ENCODE results near the gene UNCX. TPM values are rescaled to one million over a fixed set of nuclear protein-coding genes. Genes with fewer than 3 reads are reported as not detected.
"Not testable (repeated sequence)": the region's sequence is repeated elsewhere in the genome, so short reads cannot be mapped to it uniquely, and the experiment has no call there.

UNCX gene
- total RNA-seq, 2 experiments from 2014 or later, result not detected

- CTCF ChIA-PET, result no interaction called here
- POLR2A ChIA-PET, result interaction anchor here (0.5 kb wide), 1 partner anchor 533 kb away, joined by 4 read pairs; no protein-coding TSS in a partner anchor
- DNase-seq (no peak), ATAC-seq (no peak)
- Mint-ChIP-seq H3K9me3 (ENCODE audit: low read depth) (no peaks in the 10 kb centered on the region), H3K4me3 (no peak overlapping the region), H3K36me3 (ENCODE audit: low read depth) (no peaks in the 10 kb centered on the region), H3K27me3 (peaks cover 5% of the 10 kb centered on the region), H3K4me1 (no peaks in the 10 kb centered on the region), H3K27ac (no peak overlapping the region)
- intact Hi-C loops (cut with DNase I, micrococcal nuclease), result no loop called here
Measured at GRCh38 chr7:1201916-1202315, 30.8 kb upstream of the UNCX start.

- H3K4me3 Mint-ChIP-seq; H3K27ac Mint-ChIP-seq; POLR2A ChIA-PET; DNase-seq; H3K36me3 Mint-ChIP-seq (ENCODE audit: low read depth); H3K4me1 Mint-ChIP-seq; ATAC-seq; CTCF ChIA-PET; intact Hi-C loops (cut with DNase I, micrococcal nuclease); H3K9me3 Mint-ChIP-seq (ENCODE audit: low read depth); H3K27me3 Mint-ChIP-seq: not testable (repeated sequence)
Measured at GRCh38 chr7:1202914-1203313, 29.8 kb upstream of the UNCX start.

GRCh38 chr7:1204460-1205140 lies 28.1 kb upstream of the UNCX start:
- no peaks in the 10 kb centered on the region for H3K4me1 Mint-ChIP-seq
- ATAC-seq (no peak), DNase-seq (no peak)
- ChIA-PET CTCF (interaction anchor here (1.5 kb wide), 1 partner anchor 26 kb away, joined by 3 read pairs; no protein-coding TSS in a partner anchor), POLR2A (no interaction called here)
- peaks cover 10% of the 10 kb centered on the region for H3K27me3 Mint-ChIP-seq
- intact Hi-C loops (cut with DNase I, micrococcal nuclease), result no loop called here
- no peak overlapping the region for H3K27ac Mint-ChIP-seq
- no peaks in the 10 kb centered on the region for H3K9me3 Mint-ChIP-seq (ENCODE audit: low read depth)
- no peaks in the 10 kb centered on the region for H3K36me3 Mint-ChIP-seq (ENCODE audit: low read depth)
- H3K4me3 Mint-ChIP-seq, result no peak overlapping the region

- CTCF ChIA-PET, result interaction anchor here (0.6 to 1.5 kb wide), 2 partner anchors 27 to 227 kb away, joined by 3 read pairs; no protein-coding TSS in a partner anchor
- H3K27ac Mint-ChIP-seq; POLR2A ChIA-PET; H3K9me3 Mint-ChIP-seq (ENCODE audit: low read depth); H3K36me3 Mint-ChIP-seq (ENCODE audit: low read depth); intact Hi-C loops (cut with DNase I, micrococcal nuclease); H3K4me3 Mint-ChIP-seq; DNase-seq; H3K4me1 Mint-ChIP-seq; ATAC-seq: not testable (repeated sequence)
- H3K27me3 Mint-ChIP-seq, result peaks cover 11% of the 10 kb centered on the region
Measured at GRCh38 chr7:1205742-1206141, 26.9 kb upstream of the UNCX start.

- H3K36me3 Mint-ChIP-seq (ENCODE audit: low read depth), result no peaks in the 10 kb centered on the region
- no peak overlapping the region for H3K27ac Mint-ChIP-seq
- no peak overlapping the region for H3K4me3 Mint-ChIP-seq
- no peaks in the 10 kb centered on the region for H3K9me3 Mint-ChIP-seq (ENCODE audit: low read depth)
- intact Hi-C loops (cut with DNase I, micrococcal nuclease), result no loop called here
- DNase-seq (no peak), ATAC-seq (no peak)
- ChIA-PET CTCF (no interaction called here), POLR2A (no interaction called here)
- H3K27me3 Mint-ChIP-seq, result peaks cover 18% of the 10 kb centered on the region
- H3K4me1 Mint-ChIP-seq, result no peaks in the 10 kb centered on the region
Measured at GRCh38 chr7:1209097-1209496, 23.6 kb upstream of the UNCX start.

GRCh38 chr7:1210321-1210978 lies 22.2 kb upstream of the UNCX start:
- Mint-ChIP-seq H3K4me1 (no peaks in the 10 kb centered on the region), H3K36me3 (ENCODE audit: low read depth) (no peaks in the 10 kb centered on the region), H3K27ac (no peak overlapping the region), H3K9me3 (ENCODE audit: low read depth) (no peaks in the 10 kb centered on the region), H3K4me3 (no peak overlapping the region), H3K27me3 (peaks cover 18% of the 10 kb centered on the region)
- ChIA-PET POLR2A (no interaction called here), CTCF (no interaction called here)
- intact Hi-C loops (cut with DNase I, micrococcal nuclease), result no loop called here
- ATAC-seq, result no peak
- no peak for DNase-seq

GRCh38 chr7:1210979-1211608 lies 21.6 kb upstream of the UNCX start:
- DNase-seq (no peak), ATAC-seq (no peak)
- H3K27ac Mint-ChIP-seq, result no peak overlapping the region
- intact Hi-C loops (cut with DNase I, micrococcal nuclease), result no loop called here
- no peak overlapping the region for H3K4me3 Mint-ChIP-seq
- POLR2A ChIA-PET, result no interaction called here
- no peaks in the 10 kb centered on the region for H3K36me3 Mint-ChIP-seq (ENCODE audit: low read depth)
- CTCF ChIA-PET, result no interaction called here
- peaks cover 22% of the 10 kb centered on the region for H3K27me3 Mint-ChIP-seq
- no peaks in the 10 kb centered on the region for H3K4me1 Mint-ChIP-seq
- H3K9me3 Mint-ChIP-seq (ENCODE audit: low read depth), result no peaks in the 10 kb centered on the region

- Mint-ChIP-seq H3K27ac (no peak overlapping the region), H3K9me3 (ENCODE audit: low read depth) (no peaks in the 10 kb centered on the region), H3K4me1 (no peaks in the 10 kb centered on the region), H3K27me3 (peaks cover 22% of the 10 kb centered on the region), H3K36me3 (ENCODE audit: low read depth) (no peaks in the 10 kb centered on the region), H3K4me3 (no peak overlapping the region)
- intact Hi-C loops (cut with DNase I, micrococcal nuclease), result no loop called here
- ChIA-PET CTCF (no interaction called here), POLR2A (no interaction called here)
- DNase-seq, result no peak
- ATAC-seq, result no peak
Measured at GRCh38 chr7:1211611-1212010, 21.1 kb upstream of the UNCX start.

- POLR2A ChIA-PET; H3K27ac Mint-ChIP-seq; CTCF ChIA-PET; H3K4me1 Mint-ChIP-seq; intact Hi-C loops (cut with DNase I, micrococcal nuclease); H3K36me3 Mint-ChIP-seq (ENCODE audit: low read depth); DNase-seq; H3K4me3 Mint-ChIP-seq; ATAC-seq; H3K9me3 Mint-ChIP-seq (ENCODE audit: low read depth): not testable (repeated sequence)
- H3K27me3 Mint-ChIP-seq, result peaks cover 24% of the 10 kb centered on the region
Measured at GRCh38 chr7:1212025-1212424, 20.6 kb upstream of the UNCX start.

GRCh38 chr7:1214516-1214915 lies 18.2 kb upstream of the UNCX start:
- H3K9me3 Mint-ChIP-seq (ENCODE audit: low read depth), result no peaks in the 10 kb centered on the region
- peaks cover 27% of the 10 kb centered on the region for H3K27me3 Mint-ChIP-seq
- intact Hi-C loops (cut with DNase I, micrococcal nuclease), result no loop called here
- no peak for ATAC-seq
- POLR2A ChIA-PET, result no interaction called here
- DNase-seq, result no peak
- no peaks in the 10 kb centered on the region for H3K4me1 Mint-ChIP-seq
- H3K4me3 Mint-ChIP-seq, result no peak overlapping the region
- H3K36me3 Mint-ChIP-seq (ENCODE audit: low read depth), result no peaks in the 10 kb centered on the region
- CTCF ChIA-PET, result interaction anchor here (0.8 kb wide), 1 partner anchor 218 kb away, joined by 3 read pairs; no protein-coding TSS in a partner anchor
- H3K27ac Mint-ChIP-seq, result no peak overlapping the region

- Mint-ChIP-seq H3K27ac (no peak overlapping the region), H3K36me3 (ENCODE audit: low read depth) (no peaks in the 10 kb centered on the region), H3K4me3 (no peak overlapping the region), H3K4me1 (no peaks in the 10 kb centered on the region), H3K9me3 (ENCODE audit: low read depth) (no peaks in the 10 kb centered on the region), H3K27me3 (peaks cover 36% of the 10 kb centered on the region)
- intact Hi-C loops (cut with DNase I, micrococcal nuclease), result no loop called here
- ChIA-PET CTCF (no interaction called here), POLR2A (no interaction called here)
- DNase-seq (no peak), ATAC-seq (no peak)
Measured at GRCh38 chr7:1218541-1219165, 14.0 kb upstream of the UNCX start.
